NCI-H2029 (cell line): Measurements from ENCODE around the gene P2RX6.
A peak's percentile ranks its signal among the peaks of the same experiment; 100 is the strongest.
"Not testable (repeated sequence)": the region's sequence is repeated elsewhere in the genome, so short reads cannot be mapped to it uniquely, and the experiment has no call there.

Experiments
- DNase-seq: peaks from one replicate; lab custom pipeline; 2025; lab: John Stamatoyannopoulos, UW

P2RX6 gene

DNA sequence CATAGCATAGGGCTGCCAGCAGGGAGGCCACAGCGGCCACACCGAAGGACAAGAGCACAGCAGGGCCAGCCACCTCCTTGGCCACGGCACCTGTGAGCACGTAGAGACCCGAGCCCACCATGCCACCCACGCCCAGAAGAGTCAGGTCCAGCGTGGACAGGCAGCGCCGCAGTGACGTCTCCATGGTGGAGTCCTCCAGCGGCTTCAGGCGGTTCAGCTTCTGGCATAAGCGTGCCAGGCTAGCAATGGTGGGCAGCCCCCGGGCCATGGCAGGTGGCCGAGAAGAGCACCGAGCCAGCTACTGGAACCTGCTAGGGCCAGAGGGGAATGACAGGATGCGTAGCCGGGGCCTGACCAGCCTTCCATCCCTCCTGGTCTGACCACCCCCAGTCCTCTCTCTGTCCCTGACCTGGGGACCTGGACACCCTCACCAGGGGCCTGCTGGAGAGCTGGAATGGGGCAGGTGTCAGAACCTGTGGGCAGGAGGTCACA lies 16.6 kb downstream of the P2RX6 start:
- no peak for DNase-seq

DNA sequence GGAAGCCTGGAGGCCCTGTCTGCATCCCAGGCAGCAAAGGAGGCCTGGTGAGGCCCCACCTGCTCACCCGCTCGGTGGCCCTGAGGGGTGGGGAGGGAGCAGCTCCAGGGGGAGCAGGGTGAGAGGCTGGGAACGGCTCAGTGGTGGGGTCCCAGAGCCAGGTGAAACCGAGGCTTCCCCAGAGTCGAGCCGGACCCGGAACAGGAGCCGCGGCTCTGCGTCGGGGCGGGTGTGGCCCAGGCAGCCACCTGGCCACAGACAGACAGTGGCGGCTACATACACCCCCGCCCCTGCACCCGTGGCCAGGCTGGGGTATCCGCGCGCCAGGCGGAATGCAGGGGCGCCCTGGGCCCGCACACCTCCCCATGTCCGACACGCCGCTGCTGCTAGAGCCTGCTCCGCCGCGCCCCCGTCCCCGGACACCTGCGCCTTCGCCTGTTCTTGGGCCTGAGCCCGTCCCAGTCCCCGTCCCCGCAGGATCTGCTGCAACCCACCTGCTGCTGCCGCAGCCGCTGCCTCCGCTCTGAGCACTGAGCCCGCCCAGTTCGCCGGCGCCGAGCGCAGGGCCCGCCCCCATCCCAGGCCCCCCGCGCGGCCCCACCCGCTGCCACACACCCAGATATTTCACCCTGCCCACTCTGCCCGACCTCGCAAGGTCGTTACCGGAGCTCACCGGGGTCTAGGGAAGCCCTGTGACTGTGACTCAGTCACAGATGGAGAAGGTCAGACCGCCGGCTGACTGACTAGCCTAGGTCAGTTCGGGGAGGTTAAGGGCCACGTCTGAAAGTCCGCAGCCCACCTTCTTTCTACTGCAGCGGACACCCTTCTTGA lies 17.3 kb downstream of the P2RX6 start, which contains the start of gene SLC7A4:
Gene SLC7A4, minus strand, starts transcription at position 525 of the 831 bp plus-strand sequence. CDS start 749 bp downstream, outside the sequence.
- DNase-seq: no peak

GRCh38 chr22:21032868-21033688 lies 18.1 kb downstream of the P2RX6 start:
- DNase-seq: no peak

DNA sequence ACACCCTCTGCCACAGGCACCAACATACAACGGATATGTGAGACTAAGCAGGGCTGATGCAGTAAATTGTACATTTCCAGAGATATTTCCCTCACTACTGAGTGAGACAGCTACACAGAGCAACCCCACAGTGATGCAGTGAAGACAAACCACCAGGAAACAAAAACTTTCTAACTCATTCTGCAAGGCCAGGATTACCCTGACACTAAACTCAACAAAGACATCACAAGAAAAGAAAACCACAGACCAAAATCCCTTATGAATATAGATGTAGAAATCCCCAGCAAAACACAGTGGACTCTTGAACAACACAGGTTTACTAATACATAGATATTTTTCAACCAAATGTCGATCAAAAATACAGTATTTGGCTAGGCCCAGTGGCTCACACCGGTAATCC lies 18.9 kb downstream of the P2RX6 start:
- DNase-seq: no peak

- no peak for DNase-seq
Observed at GRCh38 chr22:21034989-21035388, 20.0 kb downstream of the P2RX6 start.

- no peak for DNase-seq
Observed at GRCh38 chr22:21038405-21038804, 23.4 kb downstream of the P2RX6 start.

DNA sequence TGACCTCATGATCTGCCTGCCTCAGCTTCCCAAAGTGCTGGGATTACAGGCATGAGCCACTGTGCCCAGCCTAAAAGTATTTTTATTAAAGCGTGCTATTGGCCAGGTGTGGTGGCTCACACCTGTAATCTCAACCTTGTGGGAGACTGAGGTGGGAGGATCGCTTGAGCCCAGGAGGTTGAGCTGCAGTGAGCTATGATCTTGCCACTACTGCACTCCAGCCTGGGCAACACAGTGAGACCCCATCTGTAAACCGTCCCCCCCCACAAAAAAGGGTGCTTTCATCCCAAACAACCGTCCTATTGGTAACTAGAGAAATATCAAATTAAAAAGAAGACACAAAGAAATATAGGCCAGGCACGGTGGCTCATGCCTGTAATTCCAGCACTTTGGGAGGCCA lies 24.2 kb downstream of the P2RX6 start:
- not testable (repeated sequence) for DNase-seq

DNA sequence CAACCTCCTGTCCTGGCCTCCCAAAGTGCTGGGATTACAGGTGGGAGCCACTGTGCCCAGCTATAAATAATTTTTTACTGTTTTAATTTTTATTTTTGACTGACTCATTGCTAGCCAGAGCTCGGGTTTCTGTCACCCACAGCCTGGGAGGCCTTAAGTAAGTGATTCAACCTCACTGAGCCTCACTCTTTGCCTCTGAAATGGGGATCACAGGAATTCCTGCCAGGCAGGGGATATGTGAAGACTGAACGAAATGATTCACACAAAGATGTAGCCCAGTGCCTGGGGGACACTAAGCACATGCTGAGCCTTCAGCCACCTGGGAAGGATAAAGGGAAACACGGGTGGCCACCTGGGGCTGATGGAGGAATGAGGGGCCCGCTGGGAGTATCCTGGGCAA lies 27.0 kb downstream of the P2RX6 start:
- no peak for DNase-seq

GRCh38 chr22:21042978-21043859 lies 28.3 kb downstream of the P2RX6 start:
- DNase-seq: no peak

- DNase-seq: no peak
Observed at GRCh38 chr22:21043860-21044535, 29.0 kb downstream of the P2RX6 start.

GRCh38 chr22:21044931-21045584 lies 30.1 kb downstream of the P2RX6 start:
- no peak for DNase-seq

GRCh38 chr22:21045585-21046294 lies 30.8 kb downstream of the P2RX6 start, which contains the start of gene LRRC74B:
Gene LRRC74B (plus strand): TSS chr22:21045946. CDS start chr22:21045987, 41 bp downstream.
- peak; percentile 81 for DNase-seq

DNA sequence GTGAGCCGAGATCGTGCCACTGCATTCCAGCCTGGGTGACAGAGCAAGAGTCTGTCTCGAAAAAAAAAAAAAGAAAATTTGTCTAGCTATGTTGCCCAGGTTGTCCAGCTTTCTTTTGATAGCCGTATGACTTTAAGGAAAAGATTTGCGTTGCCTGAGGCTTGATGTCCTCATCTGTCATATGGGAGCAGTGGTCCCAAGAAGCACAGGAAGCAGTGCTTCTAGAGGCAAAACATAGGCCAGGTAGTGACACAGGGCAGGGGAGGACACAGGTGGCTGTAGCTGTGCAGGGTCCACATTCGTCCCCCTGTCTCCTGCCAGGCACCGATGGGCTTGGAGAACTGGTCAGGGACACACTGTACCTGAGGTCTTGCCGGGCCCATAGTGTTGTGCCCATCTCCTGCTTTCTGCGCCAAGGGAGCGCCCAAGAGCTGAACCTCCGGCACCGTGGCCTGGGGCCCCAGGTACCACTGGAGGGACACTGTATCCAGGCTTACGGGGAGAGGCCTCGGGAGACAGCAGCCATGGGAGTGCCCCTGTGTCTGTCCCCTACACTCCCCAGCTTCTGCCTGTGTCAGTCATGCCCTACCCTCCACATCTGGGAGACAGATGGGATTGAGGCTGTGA lies 32.2 kb downstream of the P2RX6 start:
- no peak for DNase-seq

DNA sequence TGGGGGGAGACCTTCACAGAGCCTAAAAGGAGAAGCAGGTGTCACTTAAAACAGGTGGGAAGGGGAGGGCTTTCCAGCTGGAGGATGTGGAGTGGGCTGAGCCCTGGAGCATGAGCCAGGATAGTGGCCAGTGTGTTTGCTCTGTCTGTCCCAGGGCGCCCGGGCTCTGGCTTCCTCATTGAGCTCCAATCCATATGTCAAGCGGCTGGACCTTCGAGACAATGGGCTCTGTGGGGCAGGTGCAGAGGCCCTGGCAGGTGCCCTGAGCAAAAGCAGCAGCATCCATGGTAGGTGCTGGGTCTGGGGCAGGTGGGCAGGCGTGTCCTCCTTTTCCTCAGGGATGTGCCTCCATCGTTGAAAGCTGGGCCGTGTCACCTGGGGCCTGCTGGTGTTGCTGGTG lies 32.8 kb downstream of the P2RX6 start:
- DNase-seq: no peak

DNA sequence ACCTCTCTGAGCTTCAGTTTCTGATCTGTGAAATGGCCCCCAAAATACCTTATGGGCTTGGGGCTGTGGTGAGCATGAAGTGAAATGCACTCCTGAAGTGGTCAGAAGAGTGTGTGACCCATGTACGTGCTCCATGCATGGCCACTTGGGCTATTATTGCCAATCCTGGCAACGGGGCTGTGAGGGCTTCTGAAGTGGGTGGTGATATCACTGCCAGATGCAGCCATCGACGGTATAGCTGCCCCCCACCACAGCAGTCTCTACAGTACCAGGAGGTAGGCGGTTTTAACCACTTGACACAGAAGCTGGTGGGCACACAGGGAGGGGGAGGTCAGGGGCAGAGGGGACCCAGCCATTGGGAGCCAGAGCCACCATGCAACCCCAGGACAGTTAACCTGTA lies 33.5 kb downstream of the P2RX6 start:
- DNase-seq: not testable (repeated sequence)

GRCh38 chr22:21048965-21049364 lies 34.0 kb downstream of the P2RX6 start:
- DNase-seq: not testable (repeated sequence)

DNA sequence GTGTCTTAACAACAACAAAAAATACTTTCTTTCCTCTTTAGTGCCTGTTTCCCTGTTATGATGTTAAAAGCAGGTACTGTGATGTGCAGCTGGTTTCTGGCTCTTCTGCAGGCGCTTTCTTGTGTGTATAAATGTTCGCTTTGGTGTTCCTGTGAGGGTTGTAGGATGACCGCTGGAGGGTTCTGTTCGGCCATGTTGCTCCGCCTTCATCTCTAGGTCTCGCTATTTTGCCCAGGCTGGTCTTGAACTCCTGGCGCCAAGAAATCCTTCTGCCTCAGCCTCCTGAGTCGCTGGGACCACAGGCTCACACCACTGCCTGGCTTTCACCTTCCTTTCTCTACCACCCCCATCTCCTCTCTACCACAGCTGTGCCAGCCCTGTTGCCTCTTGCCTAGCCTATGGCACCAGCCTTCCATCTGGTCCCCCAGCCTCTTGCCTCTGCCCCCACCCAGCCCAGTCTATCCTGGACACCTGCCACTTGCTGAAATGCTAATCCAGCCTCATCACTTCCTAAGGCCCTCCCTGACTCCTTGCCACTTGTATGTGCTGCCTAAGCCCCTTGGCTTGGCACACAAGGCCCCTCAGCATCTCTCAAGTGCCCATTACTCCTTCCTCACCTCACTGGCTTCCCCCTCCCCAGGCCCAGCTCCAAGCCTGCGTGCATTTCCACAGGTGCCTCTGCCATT lies 36.3 kb downstream of the P2RX6 start:
- no peak for DNase-seq

DNA sequence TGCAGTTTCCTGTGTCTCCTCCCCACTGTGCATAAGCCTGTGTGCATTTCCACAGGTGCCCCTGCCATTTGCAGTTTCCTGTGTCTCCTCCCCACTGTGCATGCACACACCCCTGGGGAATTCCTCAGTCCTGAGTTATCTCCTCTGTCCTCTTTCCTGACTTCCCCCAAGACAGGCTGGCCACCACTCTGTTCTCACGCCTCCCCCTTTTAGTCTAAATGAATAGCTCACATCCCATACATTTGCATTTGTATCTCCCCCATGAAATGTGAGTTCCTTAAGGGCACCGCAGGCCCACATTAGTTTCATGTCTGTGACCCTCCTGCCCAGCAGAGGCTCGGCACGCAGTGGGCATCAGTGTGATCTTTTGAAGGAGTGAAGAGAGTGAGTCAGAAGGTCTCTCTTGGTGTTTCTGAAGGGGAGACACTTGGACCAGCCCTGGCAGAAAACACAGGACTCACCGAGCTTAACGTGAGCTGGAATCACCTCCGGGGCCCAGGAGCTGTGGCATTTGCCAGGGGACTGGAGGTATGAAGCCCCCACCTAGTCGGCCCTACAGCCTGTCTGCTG lies 37.0 kb downstream of the P2RX6 start:
- DNase-seq: no peak
